H1 (cell line): Measurements from ENCODE around the gene CD7. TPM values are rescaled to one million over a fixed set of nuclear protein-coding genes. Genes with fewer than 3 reads are reported as not detected.
A peak's percentile ranks its signal among the peaks of the same experiment; 100 is the strongest.

Experiments used
- BCL11A ChIP-seq, 2 experiments: IDR thresholded peaks; one replicate each; pipeline ENCODE4 v1.6.1; 2011; ENCODE audit warnings: low read depth in 2 of 2, low read length in 2 of 2, mild to moderate bottlenecking in 2 of 2
- CBX5 ChIP-seq: fragments of 300-800, 300-1000 bp; sonication (generic); IDR thresholded peaks from 2 replicates; pipeline ENCODE4 v1.7.1; 2016; ENCODE audit warnings: antibody characterized with exemption, low read length, low read depth
- CBX8 ChIP-seq: fragments of 300-800, 300-1000 bp; sonication (generic); IDR thresholded peaks from 2 replicates; pipeline ENCODE4 v1.7.1; 2016; ENCODE audit warnings: low read depth, low read length, borderline replicate concordance
- CEBPB ChIP-seq: IDR thresholded peaks from 2 replicates; pipeline ENCODE4 v1.6.1; 2012; ENCODE audit warnings: low read depth, low read length
- CHD1 ChIP-seq: IDR thresholded peaks from 2 replicates; pipeline ENCODE4 v1.6.1; 2012; ENCODE audit warnings: low read depth, low read length, improper control_type of control experiment
- CHD2 ChIP-seq: IDR thresholded peaks from 2 replicates; pipeline ENCODE4 v1.6.1; 2012; ENCODE audit warnings: low read length, improper control_type of control experiment
- CREB1 ChIP-seq: IDR thresholded peaks from 2 replicates; pipeline ENCODE4 v1.6.1; 2012; ENCODE audit warnings: inconsistent platforms
- GABPA ChIP-seq: IDR thresholded peaks from 2 replicates; pipeline ENCODE4 v1.6.1; 2011; ENCODE audit warnings: mild to moderate bottlenecking, low read length, moderate library complexity, borderline replicate concordance; ENCODE audit not compliant: insufficient read depth
- GTF2F1 ChIP-seq: IDR thresholded peaks from 2 replicates; pipeline ENCODE4 v1.6.1; 2012; ENCODE audit warnings: low read depth, low read length, improper control_type of control experiment, borderline replicate concordance
- HDAC2 ChIP-seq, 2 experiments: fragments of 300-600 bp in 1 of 2; sonication (generic) in 1 of 2; IDR thresholded peaks; 2 replicates each; pipeline ENCODE4 v1.6.1; 2011 to 2012; ENCODE audit warnings: low read depth in 2 of 2, low read length in 2 of 2, mild to moderate bottlenecking in 2 of 2, moderate library complexity in 2 of 2, borderline replicate concordance in 1 of 2, inconsistent platforms in 1 of 2
- HDAC6 ChIP-seq: IDR thresholded peaks from one replicate; pipeline ENCODE4 v1.7.1; 2012; ENCODE audit warnings: low read depth, mild to moderate bottlenecking, inconsistent platforms, low read length, moderate library complexity
- JUN ChIP-seq: IDR thresholded peaks from 2 replicates; pipeline ENCODE4 v1.6.1; 2011; ENCODE audit warnings: low read depth, mild to moderate bottlenecking, improper control_type of control experiment, low read length
- KDM4A ChIP-seq: IDR thresholded peaks from one replicate; pipeline ENCODE4 v1.7.1; 2012; ENCODE audit warnings: low read depth, mild to moderate bottlenecking, moderate library complexity, low read length, inconsistent platforms; ENCODE audit not compliant: severe bottlenecking
- POLR2A ChIP-seq, 2 experiments: IDR thresholded peaks; 1 replicate in 1 of 2; 2 replicates in 1 of 2; pipeline ENCODE4 v1.6.1; 2011; ENCODE audit warnings: low read depth in 2 of 2, low read length in 2 of 2, mild to moderate bottlenecking in 2 of 2; ENCODE audit errors: control extremely low read depth in 1 of 2
- POLR2AphosphoS5 ChIP-seq: IDR thresholded peaks from 2 replicates; pipeline ENCODE4 v1.6.1; 2011; ENCODE audit warnings: low read depth, low read length
- RNF2 ChIP-seq: fragments of 200-900, 300-1000 bp; sonication (generic); IDR thresholded peaks from 2 replicates; pipeline ENCODE4 v1.7.1; 2016; ENCODE audit warnings: borderline replicate concordance, low read depth, mild to moderate bottlenecking, antibody characterized with exemption, low read length; ENCODE audit not compliant: poor library complexity, severe bottlenecking; ENCODE audit errors: missing control alignments
- RXRA ChIP-seq: IDR thresholded peaks from 2 replicates; pipeline ENCODE4 v1.6.1; 2011; ENCODE audit warnings: low read depth, mild to moderate bottlenecking, low read length, moderate library complexity; ENCODE audit not compliant: insufficient read depth
- SIN3A ChIP-seq, 2 experiments: IDR thresholded peaks in 1 of 2; conservative IDR thresholded peaks in 1 of 2; 2 replicates each; pipeline ENCODE4 v1.6.1; 2011 to 2012; ENCODE audit warnings: low read length in 2 of 2, improper control_type of control experiment in 1 of 2, low read depth in 1 of 2, mild to moderate bottlenecking in 1 of 2
- SP4 ChIP-seq: IDR thresholded peaks from 2 replicates; pipeline ENCODE4 v1.6.1; 2012; ENCODE audit warnings: low read length, inconsistent platforms
- SRF ChIP-seq: IDR thresholded peaks from 2 replicates; pipeline ENCODE4 v1.6.1; 2011; ENCODE audit warnings: mild to moderate bottlenecking, low read depth, low read length, moderate library complexity
- TAF1 ChIP-seq: IDR thresholded peaks from 2 replicates; pipeline ENCODE4 v1.6.1; 2011; ENCODE audit warnings: mild to moderate bottlenecking, low read depth, low read length
- TBP ChIP-seq: IDR thresholded peaks from 2 replicates; pipeline ENCODE4 v1.6.1; 2011; ENCODE audit warnings: low read depth, low read length, improper control_type of control experiment
- polyA plus RNA-seq, 7 experiments: library from polyadenylated mRNA; depleted of rRNA in 3 of 7; stranded (reverse) in 5 of 7; unstranded in 2 of 7; fragments of >200 nt in 5 of 7; fragments of 200-250 nt in 2 of 7; gene quantifications; 1 replicate in 5 of 7; 2 replicates in 1 of 7; 4 replicates in 1 of 7; pipeline versions ENCODE4 v1.2.1 to v1.2.3, GENCODE V29; 2011 to 2013; ENCODE audit warnings: missing spikeins in 2 of 7, mixed read lengths in 2 of 7
- total RNA-seq: library from RNA; stranded (reverse); fragmentation: NEBNext Ultra II Directional; extraction: Animal tissue kit (Norgen Biotek cat#: 25700); gene quantifications from 2 replicates; pipeline ENCODE4 v1.2.1, GENCODE V29; 2021

The CD7 gene
- total and polyA plus RNA-seq, 2 of the 8 experiments (the other 6 are each of a cell fraction or from before 2014, with no cell fraction given), result 0.83 to 0.86 TPM

DNA sequence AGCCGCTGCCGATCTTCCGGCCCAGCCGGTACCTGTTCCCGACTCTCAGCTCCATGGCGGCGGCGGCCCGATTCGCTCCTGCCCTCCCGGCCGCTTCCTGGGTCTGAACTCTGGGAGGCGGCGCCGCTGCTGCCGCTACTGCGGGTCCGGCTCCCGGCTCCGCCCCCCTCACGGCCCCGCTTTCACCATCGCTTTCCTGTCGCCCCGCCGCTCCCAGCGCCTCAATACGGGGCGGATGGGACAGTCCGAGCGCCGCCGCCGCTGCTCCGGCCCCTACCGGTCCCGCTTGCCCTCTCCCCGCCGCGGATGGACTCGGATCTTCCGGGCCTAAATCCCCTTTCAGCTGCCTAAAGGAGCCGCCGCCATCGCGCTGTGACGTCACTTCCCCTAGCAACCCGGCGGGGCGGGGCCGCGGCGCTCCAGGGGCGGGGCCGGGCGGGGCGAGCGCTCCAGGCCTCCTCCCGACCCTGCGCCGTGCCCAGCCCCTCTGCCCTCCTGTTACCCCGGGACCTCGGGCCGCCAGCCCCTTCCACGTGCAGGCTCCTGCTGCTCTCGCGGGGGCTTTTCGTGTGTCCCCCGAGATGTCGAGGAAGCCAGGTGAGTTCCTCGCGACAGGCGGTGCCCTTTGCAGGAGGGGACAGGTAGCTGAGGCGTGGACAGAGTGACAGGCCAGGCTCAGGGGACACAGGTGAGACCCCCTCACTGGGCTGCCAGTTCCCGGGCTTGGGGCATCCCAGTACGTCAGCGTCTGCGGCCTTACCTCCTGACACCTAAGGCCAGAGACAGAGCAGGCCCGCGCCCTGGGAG, 43.9 kb downstream of the CD7 start, which contains the start of gene CSNK1D (continued):
- peak; percentile 58; the same call in 1 of the 2 replicates for TF ChIP-seq TBP
- peak; percentile 39; the same call in 1 of the 2 replicates for TF ChIP-seq POLR2AphosphoS5
- no peak for TF ChIP-seq HDAC6
- TF ChIP-seq SP4, result peak; percentile 85; the same call in 1 of the 2 replicates
- TF ChIP-seq CBX5, result no peak
- TF ChIP-seq SRF, result no peak
- TF ChIP-seq CHD1, result no peak
- no peak for TF ChIP-seq HDAC2 (IDR thresholded peaks at IDR 0.05; ENCODE audit: borderline replicate concordance in 1 of 2, low read depth in 2 of 2, low read length in 2 of 2)
- TF ChIP-seq RNF2, result no peak
- TF ChIP-seq CEBPB, result no peak
- TF ChIP-seq KDM4A, result peak; percentile 50
- TF ChIP-seq GABPA, result peak; percentile 74; the same call in 1 of the 2 replicates
- no peak for TF ChIP-seq CHD2
- TF ChIP-seq BCL11A (IDR thresholded peaks at IDR 0.05; ENCODE audit: low read depth in 2 of 2, low read length in 2 of 2), result no peak
- TF ChIP-seq JUN, result no peak
- peak; percentile 89 for TF ChIP-seq CREB1
- peak in 1 of 2 experiments; percentile 70; a peak in 1 of 3 replicates for TF ChIP-seq POLR2A (IDR thresholded peaks at IDR 0.05; ENCODE audit: control extremely low read depth in 1 of 2, low read depth in 2 of 2, low read length in 2 of 2)
- TF ChIP-seq RXRA, result no peak
- no peak for TF ChIP-seq CBX8
- 0 out of 4 replicates have a peak, but pooled peaks have one; percentile 25 for TF ChIP-seq SIN3A (conservative IDR thresholded peaks at IDR 0.05 in 1 of 2, IDR thresholded peaks at IDR 0.05 in 1 of 2; ENCODE audit: low read depth in 1 of 2, low read length in 2 of 2)
- no peak for TF ChIP-seq GTF2F1
- TF ChIP-seq TAF1, result peak; percentile 89
- TF ChIP-seq, all 59 proteins: peak for 18
